Stimulated activated naive CD8-positive, alpha-beta T cell treated with anti-CD3 and anti-CD28 coated beads, Interleukin-15, Interleukin-2, amounts not matched to agents 100 U/mL and 50 U/mL, for 24 hours (primary cell): Measurements from ENCODE around the gene TACC3.
A peak's percentile ranks its signal among the peaks of the same experiment; 100 is the strongest.

Source experiments
- ATAC-seq: fragments of 150-1000 bp; cut with Tn5 transposase; one replicate; pipeline ENCODE4 v1.10.0; 2021
- DNase-seq: peaks from one replicate; pipeline ENCODE4 v3.0.0; 2021

Gene TACC3

DNA sequence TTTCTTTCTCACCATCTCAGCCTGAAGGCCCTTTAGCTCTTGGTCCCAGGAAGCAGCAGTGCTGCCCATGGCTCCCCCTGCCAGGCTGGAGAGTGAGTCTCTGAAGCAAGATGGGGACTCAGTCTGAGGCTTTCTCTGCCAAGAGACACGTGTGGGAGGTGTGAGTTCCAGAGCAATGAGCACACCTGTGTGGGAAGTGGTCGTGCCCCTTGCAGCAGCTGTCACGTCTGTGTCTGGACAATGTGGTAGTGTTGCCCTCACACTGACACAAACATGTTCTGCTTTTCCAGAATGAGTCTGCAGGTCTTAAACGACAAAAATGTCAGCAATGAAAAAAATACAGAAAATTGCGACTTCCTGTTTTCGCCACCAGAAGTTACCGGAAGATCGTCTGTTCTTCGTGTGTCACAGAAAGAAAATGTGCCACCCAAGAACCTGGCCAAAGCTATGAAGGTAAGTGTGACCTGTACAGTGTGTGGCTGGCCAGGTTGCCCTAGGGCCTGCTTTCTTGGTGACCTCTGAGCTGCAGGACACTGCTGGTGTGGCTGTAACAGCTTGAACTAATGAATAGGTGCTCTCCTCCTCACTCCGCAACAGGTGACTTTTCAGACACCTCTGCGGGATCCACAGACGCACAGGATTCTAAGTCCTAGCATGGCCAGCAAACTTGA lies 1.9 kb downstream of the TACC3 start:
- peak; percentile 62 for DNase-seq
- peak; percentile 39 for ATAC-seq

GRCh38 chr4:1725521-1725920 lies 4.2 kb downstream of the TACC3 start:
- ATAC-seq (no peak), DNase-seq (no peak)

GRCh38 chr4:1726146-1726934 lies 5.0 kb downstream of the TACC3 start:
- peak; percentile 16 for ATAC-seq
- DNase-seq, result peak; percentile 90

- no peak for DNase-seq
- ATAC-seq, result no peak
Observed at GRCh38 chr4:1727117-1728031, 6.1 kb downstream of the TACC3 start.

DNA sequence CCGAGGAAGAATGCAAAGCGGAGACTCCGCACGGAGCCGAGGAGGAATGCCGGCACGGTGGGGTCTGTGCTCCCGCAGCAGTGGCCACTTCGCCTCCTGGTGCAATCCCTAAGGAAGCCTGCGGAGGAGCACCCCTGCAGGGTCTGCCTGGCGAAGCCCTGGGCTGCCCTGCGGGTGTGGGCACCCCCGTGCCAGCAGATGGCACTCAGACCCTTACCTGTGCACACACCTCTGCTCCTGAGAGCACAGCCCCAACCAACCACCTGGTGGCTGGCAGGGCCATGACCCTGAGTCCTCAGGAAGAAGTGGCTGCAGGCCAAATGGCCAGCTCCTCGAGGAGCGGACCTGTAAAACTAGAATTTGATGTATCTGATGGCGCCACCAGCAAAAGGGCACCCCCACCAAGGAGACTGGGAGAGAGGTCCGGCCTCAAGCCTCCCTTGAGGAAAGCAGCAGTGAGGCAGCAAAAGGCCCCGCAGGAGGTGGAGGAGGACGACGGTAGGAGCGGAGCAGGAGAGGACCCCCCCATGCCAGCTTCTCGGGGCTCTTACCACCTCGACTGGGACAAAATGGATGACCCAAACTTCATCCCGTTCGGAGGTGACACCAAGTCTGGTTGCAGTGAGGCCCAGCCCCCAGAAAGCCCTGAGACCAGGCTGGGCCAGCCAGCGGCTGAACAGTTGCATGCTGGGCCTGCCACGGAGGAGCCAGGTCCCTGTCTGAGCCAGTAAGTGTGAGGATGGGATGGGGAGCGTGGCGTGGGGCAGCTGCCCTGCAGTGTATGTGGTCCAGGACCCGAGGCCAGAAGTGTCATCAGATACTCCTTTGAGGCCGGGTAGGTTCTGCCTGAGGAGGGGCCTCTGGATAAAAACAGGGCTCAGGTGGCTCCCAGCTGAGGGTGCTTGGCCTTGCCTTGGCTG lies 7.0 kb downstream of the TACC3 start:
- DNase-seq (no peak), ATAC-seq (no peak)

GRCh38 chr4:1730532-1731135 lies 9.3 kb downstream of the TACC3 start:
- no peak for ATAC-seq
- no peak for DNase-seq

DNA sequence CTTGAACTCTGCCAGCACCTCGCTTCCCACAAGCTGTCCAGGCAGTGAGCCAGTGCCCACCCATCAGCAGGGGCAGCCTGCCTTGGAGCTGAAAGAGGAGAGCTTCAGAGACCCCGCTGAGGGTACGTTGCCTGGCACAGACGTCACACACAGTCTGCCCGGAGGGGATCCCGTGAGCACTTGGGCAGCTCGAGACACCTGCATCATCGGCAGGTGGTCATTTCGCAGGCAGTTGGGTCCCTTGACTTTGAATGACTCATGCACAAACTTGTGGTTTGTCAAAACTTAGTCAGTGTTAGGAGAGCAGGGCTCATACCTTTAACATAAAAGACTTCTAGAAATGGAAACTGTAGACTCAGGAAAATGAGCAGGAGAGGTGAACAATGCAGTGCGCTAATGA lies 9.9 kb downstream of the TACC3 start:
- no peak for DNase-seq
- peak; percentile 67 for ATAC-seq

- DNase-seq, result no peak
- no peak for ATAC-seq
Observed at GRCh38 chr4:1732911-1733310, 11.6 kb downstream of the TACC3 start.

DNA sequence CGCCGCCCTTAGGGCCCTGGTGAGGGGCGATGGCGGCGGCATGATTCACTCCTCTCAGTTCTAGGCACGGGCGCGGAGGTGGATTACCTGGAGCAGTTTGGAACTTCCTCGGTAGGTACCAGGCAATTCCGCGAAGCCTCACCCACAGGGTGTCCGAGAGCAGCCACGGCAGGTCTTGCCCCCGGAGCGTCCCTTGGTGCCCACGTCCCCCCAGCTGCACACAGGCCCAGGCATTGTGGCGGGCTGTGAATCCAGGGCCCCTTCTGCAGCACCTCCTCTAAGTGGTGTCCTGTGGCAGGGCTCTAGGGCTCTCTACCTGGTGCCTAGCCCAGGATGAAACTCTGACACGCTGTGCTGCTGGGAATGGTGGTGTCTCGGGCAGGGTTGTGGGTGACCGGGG lies 13.9 kb downstream of the TACC3 start:
- DNase-seq, result no peak
- ATAC-seq, result no peak

GRCh38 chr4:1736812-1737211 lies 15.5 kb downstream of the TACC3 start:
- ATAC-seq (no peak), DNase-seq (no peak)

DNA sequence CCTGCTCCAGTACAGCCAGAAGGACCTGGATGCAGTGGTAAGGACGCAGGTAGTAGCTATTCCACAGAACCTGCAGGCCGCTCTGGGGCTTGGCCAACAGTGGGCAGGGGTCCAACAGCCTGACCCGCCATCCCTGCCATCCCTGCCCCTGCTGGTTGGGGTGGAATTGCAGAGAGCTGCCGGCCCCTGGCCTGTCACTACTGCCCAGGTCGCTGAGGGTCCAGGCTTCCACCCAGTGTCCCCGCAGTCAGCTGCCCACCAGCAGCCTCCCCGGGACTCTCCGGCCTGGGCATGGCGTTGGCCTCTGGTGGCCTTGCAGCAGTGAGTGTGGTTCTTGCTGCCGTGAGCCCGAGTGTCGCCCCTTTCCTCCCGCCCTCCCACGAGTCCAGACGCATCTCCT lies 16.3 kb downstream of the TACC3 start:
- DNase-seq (no peak), ATAC-seq (no peak)

DNA sequence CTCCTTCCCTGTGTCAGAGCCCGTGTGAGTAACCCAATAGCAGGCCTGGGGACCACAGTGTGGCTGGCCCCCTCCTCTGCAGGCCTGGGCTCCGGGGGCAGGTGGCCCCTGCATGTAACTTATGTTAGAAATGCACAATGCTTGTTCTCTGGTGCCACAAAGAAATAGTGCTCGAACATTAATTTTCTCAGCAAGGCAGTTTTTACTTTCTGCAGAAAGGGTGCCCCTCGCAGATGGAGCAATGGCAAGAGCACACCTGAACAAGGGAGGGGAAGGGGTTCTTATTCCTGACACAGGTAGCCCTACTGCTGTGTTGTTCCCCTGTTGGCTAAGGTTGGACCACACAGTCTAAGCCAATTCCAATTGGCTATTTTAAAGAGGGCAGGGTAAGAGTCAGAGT lies 17.1 kb downstream of the TACC3 start:
- DNase-seq (no peak), ATAC-seq (no peak)

- ATAC-seq (no peak), DNase-seq (no peak)
Observed at GRCh38 chr4:1739358-1739757, 18.0 kb downstream of the TACC3 start.

GRCh38 chr4:1740021-1740545 lies 18.8 kb downstream of the TACC3 start:
- ATAC-seq, result no peak
- DNase-seq, result no peak

- ATAC-seq (no peak), DNase-seq (no peak)
Observed at GRCh38 chr4:1741208-1741607, 19.9 kb downstream of the TACC3 start.

GRCh38 chr4:1743551-1743950 lies 22.2 kb downstream of the TACC3 start:
- no peak for DNase-seq
- no peak for ATAC-seq

- no peak for DNase-seq
- no peak for ATAC-seq
Observed at GRCh38 chr4:1743975-1744374, 22.7 kb downstream of the TACC3 start.

DNA sequence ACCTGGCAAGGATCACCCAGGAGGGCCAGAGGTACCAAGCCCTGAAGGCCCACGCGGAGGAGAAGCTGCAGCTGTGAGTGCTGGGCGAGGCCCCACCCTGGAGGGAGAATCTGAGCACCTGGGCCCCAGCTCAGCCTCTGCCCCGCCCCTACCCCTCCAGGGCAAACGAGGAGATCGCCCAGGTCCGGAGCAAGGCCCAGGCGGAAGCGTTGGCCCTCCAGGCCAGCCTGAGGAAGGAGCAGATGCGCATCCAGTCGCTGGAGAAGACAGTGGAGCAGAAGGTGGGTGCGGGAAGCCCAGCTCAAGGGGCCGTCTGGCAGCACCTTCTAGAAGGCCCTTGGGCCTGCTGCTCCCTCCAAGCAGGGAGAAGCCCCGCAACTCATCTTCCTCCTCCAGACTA lies 23.2 kb downstream of the TACC3 start:
- ATAC-seq, result no peak
- no peak for DNase-seq

GRCh38 chr4:1745165-1745564 lies 23.8 kb downstream of the TACC3 start:
- ATAC-seq, result no peak
- no peak for DNase-seq

- DNase-seq (no peak), ATAC-seq (no peak)
Observed at GRCh38 chr4:1745697-1746096, 24.4 kb downstream of the TACC3 start.

DNA sequence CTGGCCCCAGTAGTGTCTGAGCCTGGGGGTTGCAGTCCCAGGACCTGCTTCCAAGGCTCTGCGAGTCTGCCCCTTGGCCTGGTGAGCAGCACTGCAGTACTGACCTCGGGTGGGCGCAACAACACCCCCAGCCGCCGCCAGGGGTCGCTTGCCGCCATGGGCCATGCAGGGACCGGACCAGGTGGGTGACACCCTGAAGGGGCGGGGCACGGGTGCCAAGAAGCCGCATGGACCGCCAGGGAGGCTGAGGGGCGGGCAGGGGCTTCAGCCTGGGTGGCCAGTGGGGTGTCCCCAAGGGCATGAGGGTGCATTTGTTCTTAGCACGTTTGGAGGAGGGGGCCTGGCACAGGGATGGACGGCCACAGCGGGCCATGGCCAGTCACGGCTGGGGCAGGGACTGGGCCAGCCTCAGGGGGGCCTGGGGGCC lies 25.0 kb downstream of the TACC3 start:
- DNase-seq (peak; percentile 95), ATAC-seq (peak; percentile 85)
